Left hindlimb (tissue), 1 donor: ENCODE data around the gene PSD2.

Experiments used
- DNase-seq: peaks from one replicate; pipeline ENCODE4 v3.0.0-alpha.2; 2018

The PSD2 gene

DNA sequence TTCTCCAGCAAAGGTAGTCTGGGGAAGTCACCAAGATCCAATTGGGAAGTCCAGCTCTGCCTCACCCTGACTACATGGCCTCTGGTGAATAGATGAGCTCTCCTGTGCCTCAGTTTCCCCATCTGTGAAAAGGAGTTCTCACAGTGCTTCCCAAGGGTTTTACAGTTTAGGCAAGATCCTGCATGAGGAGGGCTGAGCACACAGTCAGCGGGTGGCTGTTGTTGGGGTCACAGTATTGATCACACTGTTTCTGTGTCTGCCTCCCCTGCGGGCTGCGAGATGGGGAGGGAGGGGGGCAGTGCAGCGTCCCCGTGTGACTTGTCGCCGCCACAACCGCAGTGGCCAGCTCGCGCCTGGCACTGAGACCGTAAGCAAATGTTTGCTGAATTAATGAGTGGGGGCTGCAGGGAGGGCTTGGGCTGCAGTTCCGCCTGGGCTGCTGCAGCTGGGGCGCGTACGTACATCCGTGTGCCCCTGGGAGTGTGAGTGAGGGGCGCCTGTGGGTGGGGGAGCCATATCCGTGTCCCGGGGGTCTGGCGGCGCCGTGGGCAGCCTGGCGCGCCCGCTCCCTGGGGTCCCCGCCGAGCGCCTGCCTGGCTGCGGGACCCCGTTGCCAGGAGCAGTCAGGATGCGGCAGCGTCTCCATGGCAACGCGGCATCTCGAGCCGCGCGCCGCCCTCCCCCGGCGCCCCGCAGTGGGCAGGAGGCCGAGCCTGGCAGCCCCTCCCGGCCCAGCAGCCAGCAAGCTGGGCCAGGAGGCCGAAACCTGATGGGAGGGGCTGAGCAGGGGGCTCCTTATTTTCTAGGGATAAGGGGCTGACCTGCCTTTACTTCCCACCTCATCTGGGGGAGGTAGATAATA, 31.4 kb upstream of the PSD2 start:
- peak; percentile 82 for DNase-seq

GRCh38 chr5:139764886-139765408, 30.7 kb upstream of the PSD2 start:
- DNase-seq = no peak

DNA sequence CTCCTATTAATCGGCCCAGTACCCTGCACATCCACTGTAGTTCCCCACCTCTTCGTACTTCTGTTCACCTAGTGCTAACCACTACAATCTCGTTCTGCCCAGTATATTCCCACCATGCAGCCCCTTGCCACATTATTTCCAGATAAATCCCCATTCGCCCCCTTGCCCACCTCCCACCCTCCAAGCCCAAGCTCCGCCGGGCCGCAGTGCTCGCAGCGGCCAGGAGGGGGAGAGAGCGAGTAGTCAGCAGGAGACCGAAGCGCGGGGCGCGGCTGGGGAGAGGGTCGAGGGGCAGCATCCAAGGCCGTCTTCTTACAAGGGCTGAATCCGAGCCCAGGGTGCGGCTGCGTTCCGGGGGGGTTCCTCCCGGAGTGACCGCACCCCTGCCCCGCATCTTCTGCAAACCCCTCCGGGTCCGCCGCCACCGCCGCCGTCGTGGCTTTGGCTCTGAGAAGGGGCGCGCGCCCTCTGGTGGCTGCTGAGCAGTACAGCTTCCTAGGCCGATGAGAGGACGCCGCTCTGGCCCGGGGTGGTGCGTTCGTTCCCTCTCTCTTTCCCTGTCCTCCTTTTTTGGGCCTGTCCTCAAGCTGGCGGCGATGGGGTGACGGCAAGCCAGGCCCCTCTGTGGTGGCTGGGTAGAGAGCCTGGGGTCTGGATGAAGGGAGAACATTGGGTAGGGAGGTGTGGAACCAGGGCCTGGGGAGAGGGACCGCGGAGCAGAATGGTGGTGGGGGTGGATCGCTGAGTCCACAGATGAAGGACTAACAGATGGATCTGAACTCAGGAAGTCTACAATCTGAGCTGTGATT, 30.0 kb upstream of the PSD2 start:
- peak; percentile 90 for DNase-seq

- no peak for DNase-seq
Measured at GRCh38 chr5:139767960-139768359, 27.6 kb upstream of the PSD2 start.

DNA sequence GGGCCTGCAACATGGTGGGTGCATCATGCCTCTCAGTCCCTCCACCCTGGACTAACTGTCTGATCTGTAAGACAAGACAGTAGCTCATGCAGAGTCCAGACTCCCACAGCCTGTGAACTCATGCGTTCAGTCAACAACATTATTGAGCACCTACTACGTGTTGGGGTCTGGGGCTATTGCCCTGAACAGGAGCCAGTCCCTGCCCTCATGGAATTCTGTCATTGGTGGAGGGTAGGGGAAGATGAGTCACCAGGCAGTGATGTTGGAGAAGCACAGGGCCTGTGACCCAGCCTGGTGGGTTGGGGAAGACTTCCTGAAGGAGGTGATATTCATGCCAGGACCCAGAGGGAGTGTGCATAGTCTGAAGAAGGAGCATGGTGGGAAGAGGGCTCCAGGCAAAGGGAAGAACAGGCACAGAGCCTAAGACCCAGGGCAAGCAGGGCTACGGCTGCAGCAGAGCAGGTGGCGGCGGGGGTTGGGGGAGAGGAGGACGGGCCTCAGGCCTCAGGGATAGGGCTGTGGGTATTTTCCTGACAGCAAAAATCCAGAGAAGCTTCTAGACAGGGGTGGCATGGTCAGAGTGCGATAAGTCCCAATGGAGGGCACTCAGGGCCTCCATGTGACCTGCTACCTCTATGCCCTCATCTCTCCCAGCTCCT, 26.7 kb upstream of the PSD2 start:
- no peak for DNase-seq

GRCh38 chr5:139769477-139769876, 26.1 kb upstream of the PSD2 start:
- no peak for DNase-seq

- no peak for DNase-seq
Measured at GRCh38 chr5:139770722-139771121, 24.9 kb upstream of the PSD2 start.

- DNase-seq = peak; percentile 43
Measured at GRCh38 chr5:139772089-139772791, 23.4 kb upstream of the PSD2 start.

- DNase-seq = no peak
Measured at GRCh38 chr5:139772927-139773690, 22.5 kb upstream of the PSD2 start.

DNA sequence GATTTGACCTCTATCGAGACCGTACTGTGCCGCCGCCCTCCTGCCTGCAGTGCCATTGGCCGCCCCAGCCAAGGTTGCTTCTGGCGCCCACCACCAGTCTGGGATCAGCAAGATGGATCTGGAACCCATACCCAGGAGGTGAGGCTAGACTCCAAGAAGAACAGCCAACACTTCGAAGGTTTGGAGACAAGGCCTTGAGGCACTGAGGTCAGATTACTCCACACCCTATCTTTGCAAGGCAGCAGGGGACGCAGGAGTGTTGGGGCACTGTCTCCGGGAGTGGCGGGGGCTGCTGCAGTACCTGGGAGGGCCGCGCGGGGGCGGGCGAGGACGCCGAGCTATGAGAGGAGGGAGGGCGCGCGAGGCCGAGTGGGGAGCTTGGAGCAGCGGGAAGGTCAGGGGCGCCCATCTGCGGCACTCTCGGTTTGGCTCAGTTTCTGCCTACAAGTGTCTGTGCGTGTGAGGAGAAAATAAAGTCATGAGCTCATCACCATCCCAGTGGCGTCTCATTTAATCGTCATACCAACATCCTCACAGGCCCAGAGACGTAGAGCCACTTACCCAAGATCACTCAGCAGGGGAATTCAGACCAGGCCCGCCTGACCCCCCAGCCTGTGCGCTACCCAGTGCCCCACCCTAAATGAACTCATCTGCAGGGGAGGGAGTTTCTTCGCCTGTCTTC, 20.5 kb upstream of the PSD2 start:
- DNase-seq = peak; percentile 69

DNA sequence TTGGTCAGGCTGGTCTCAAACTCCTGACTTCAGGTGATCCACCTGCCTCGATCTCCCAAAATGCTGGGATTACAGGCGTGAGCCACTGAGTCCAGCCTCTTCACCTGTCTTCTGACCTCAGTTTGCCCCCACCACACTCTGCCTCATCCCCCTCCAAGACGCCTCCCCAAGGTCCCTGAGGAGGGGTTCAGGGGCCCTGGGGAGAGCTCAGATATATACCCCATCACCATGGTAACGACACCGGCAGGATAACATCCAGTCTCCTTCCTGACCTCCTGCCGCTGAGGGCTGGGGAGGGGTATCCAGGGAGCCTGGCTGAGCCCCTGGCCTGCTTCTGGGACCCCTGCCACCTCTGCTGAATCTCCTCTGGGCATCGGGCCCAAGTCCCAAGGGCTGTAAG, 19.7 kb upstream of the PSD2 start:
- no peak for DNase-seq

GRCh38 chr5:139776861-139777260, 18.7 kb upstream of the PSD2 start:
- DNase-seq = no peak

GRCh38 chr5:139783436-139783965, 12.1 kb upstream of the PSD2 start:
- DNase-seq = no peak

GRCh38 chr5:139784488-139784887, 11.1 kb upstream of the PSD2 start:
- no peak for DNase-seq

GRCh38 chr5:139787257-139787567, 8.4 kb upstream of the PSD2 start:
- no peak for DNase-seq

DNA sequence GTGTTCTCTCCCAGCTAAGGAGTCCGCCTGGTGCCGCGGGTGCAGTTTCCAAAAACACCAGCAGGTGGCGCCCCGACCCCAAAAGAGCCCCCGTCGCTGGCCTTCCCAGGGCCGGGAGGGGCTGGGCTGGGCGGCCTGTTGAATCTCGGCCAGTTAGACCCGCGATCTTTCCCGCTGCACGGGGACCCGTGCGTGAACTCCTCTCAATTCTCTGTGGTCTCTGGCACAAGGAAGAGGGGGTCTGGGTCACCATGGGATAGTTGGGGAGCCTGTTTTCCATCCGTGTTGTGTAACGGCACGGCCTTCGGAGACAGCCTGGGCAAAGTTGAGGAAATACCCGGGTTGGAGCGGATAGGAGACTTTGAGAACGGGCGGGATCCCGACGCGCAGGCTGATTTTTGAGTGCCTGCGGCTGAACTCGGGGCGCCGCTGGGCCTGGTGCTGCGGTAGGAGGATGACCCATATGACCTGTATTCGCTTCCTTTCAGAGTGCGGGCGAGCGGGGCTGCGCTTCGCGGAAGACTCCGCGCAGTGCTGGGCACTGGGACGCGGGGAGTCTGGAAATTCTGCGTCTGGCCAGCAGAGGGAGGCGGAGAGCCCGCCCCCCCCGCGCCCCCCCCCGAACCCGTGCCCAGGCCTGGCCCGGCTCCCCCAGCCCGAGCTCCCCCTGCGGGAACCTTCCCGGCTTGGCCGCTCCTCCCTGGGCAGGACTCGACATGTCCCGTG, 7.9 kb upstream of the PSD2 start:
- DNase-seq = peak; percentile 91

- peak; percentile 40 for DNase-seq
Measured at GRCh38 chr5:139788294-139788910, 7.2 kb upstream of the PSD2 start.

- DNase-seq = no peak
Measured at GRCh38 chr5:139789116-139789844, 6.3 kb upstream of the PSD2 start.

GRCh38 chr5:139789845-139790189, 5.8 kb upstream of the PSD2 start:
- no peak for DNase-seq
